CD4-positive, alpha-beta T cell treated with Interferon alpha-2 for 1 hour (primary cell): Measurements from ENCODE around the gene ITPR3.

Experiments used
- DNase-seq, 2 donors: peaks; one replicate each; pipeline ENCODE4 v3.0.0-alpha.2; 2020 to 2022

Gene ITPR3

DNA sequence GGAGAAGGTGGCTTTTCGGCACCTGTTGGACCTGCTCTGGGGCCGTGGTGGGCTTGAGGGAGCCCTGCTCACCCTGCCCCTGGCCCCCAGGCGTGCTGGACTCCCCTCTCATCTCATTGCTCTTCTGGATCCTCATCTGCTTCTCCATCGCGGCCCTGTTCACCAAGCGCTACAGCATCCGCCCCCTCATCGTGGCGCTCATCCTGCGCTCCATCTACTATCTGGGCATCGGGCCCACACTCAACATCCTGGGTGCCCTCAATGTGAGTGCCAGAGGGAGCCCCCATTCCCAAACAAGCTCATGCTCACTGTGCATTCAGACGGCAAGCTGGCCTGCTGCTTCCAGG is 68.0 kb downstream of the ITPR3 start:
- no peak for DNase-seq

GRCh38 chr6:33689879-33690278 is 68.8 kb downstream of the ITPR3 start:
- no peak for DNase-seq

- no peak for DNase-seq
Measured at GRCh38 chr6:33690766-33691165, 69.6 kb downstream of the ITPR3 start.

- no peak for DNase-seq
Measured at GRCh38 chr6:33691456-33692077, 70.4 kb downstream of the ITPR3 start.

DNA sequence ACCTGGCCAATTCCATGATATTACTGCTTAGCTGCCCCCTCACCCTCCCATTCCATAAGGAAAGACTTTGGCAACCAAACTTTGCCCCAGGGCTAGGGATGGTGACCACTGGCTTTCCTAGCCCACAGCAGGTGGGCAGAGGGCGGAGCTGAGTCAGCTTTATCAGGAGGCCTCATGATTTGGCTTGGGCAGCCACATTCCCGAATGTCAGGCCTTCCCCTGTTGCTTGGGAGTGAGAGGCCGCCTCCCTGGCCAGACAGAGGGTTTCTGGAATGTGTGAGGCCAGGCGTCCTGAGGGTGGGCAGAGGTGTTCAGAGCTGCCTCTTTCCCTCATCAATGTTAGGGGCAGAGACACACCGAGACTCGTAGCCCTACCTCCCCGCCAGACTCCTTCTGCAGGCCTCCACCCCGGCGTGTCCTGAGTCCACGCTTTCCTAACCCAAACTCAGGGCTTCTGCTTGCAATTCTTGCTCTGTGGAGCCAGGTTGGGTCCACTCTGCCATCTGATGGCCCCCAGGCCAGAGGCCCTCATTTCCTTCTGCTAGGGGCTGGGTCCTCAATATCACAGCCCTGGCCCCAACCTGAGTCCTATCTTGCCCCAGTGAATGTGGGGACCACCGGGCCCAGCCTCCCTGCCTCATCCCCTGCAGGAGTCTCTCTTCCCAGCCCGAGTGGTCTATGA is 71.1 kb downstream of the ITPR3 start:
- DNase-seq, result no peak

- DNase-seq, result peak; percentile 68 to 71
Measured at GRCh38 chr6:33692760-33693158, 71.6 kb downstream of the ITPR3 start.

DNA sequence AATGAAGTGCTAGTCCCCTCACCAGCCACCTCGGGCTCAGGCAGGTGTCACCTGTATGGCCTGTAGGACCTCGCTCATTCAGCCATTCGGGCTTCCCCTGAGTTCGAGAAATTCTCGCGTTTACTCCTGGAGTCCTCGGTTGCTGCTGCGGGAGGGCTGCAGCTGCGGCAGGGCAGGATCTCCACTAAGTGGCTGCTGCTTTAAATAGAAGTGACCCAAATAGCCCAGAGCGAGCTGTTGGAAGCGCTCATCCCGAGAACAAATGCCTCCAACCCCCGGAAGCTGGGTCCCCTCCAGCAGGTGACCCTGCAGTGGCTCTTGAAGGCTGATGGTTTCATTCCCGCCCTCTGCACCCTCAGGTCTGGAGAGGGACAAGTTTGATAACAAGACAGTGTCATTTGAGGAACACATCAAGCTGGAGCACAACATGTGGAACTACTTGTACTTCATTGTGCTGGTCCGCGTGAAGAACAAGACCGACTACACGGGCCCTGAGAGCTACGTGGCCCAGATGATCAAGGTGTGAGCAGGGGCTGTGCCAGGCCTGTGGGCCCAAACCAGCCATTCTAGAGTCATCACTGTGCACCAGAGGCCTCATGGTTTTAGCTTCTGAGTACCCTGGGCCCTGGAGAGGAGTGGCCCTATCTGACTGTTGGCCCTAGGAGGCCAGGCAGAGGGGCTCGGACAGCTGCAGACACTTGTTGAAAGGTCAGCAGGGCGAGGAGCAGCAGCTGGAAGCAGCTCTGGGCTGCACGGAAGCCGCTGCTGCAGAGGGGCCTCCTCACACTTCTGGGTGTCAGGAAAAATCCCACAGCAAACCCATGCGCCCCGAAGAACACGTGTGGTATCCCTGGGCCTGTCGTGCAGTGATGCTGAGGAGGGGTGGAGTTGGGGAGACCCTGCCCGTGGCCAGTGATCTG is 72.3 kb downstream of the ITPR3 start:
- no peak for DNase-seq

DNA sequence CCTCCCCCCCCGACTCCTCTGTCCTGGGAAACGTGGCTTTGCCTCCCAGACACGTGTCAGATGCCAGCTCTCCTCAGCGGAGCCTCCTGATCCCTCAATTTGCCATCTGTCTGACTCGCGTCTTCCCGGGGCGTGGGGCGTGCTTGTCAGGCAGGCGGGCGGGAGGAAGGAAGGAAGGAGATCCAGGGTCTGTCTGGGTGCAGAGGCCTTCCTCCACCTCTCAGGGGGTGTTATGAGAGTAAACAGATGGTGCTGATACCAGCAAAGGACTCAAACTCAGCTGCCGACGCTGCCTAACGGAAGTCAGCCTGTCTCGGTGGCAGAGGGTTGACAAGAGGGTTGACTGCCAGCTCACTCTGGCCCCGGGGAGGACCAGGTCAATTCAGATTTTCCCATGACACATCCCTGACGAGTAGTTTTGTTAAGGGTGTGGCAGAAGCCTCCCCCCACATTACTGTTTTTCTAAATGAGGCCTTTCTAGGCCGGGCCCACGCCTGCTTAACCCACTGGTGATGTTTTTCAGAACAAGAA is 73.3 kb downstream of the ITPR3 start:
- peak; percentile 40 to 61 for DNase-seq

- DNase-seq, result no peak
Measured at GRCh38 chr6:33694977-33695376, 73.9 kb downstream of the ITPR3 start.

- DNase-seq, result no peak
Measured at GRCh38 chr6:33695451-33695887, 74.3 kb downstream of the ITPR3 start.

DNA sequence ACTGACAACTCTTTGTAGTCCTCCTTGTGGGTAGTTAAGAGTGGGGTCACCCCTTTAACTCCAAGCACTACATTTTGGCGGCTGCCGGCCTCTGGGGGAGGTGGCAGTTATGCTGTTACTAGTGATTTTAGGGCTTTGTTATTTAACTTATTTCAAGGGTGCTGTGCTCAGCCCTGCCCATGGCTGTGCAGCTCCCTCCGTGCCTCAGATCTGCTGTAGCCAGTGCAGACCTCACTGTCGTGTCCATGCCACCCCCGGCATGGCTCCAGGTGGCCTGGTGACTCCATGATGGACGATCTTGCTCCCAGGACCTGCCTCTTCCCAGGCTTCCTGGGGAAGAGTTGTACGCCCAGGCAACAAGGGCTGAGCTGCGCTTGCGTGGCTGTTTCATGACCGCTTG is 75.0 kb downstream of the ITPR3 start:
- DNase-seq, result no peak

DNA sequence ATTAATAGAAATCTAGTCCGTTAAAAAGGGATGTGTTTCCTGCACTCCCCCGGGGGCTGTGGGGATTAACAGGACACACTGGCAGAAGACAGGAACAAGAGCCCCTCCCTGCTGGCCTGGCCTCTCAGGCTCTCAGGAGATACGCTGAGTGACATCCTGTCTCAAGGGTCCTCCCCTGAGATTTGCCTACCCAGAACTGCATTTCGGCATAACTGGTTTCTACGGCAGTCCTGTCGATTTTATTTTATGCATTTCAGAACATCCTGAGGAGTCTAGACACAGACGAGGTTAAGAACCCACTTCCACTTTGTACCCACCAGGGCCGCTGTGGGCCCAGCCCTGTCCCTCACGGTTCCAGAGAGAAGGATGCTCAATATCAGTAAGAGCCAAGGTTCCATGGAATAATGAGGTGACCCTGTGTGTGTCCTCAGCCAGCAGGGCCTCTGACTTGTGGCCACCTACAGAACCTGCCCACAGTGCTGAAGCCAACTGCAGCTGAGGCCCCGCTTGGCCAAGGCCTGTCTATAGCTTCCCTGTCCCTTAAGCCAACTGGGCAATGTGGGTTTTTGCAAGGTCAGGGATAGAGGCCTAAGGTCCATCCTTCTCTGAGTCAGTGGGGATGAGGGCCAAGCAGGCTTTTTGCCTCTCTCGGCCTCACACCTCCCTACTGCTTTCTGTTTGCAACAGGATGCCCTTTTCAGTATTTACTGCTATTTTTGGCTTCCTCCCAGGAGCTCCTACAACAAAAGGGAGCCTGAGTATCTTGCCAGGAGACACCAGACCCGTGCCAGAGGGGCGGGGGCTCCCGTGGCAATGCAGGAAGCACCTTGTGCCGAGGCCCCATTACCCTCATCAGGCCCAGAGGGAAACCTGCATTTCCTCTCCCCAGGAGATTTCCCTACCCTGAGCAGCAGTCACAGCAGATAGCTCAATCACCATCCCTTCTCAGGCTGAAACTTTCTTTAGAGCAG is 75.7 kb downstream of the ITPR3 start:
- peak; percentile 46 to 57 for DNase-seq

DNA sequence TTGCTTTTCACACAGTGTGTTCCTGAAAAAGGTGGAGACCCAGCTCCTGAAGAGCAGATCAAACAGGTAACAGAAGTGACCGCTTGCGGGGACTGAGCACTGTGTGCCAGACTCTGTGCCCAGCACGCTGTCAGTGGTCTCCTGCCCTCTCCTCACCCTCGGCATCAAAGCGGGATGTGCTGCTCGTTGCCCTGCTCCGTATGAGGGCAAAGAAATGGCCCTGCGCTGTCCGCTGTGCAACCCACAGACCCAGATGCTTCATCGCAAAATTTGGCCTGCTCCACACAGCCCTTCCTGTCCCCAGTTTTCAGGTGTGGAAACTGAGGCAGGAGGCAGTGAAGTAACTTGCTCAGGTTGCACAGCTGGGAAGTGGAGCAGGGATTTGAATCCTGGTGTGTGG is 76.7 kb downstream of the ITPR3 start:
- DNase-seq, result no peak

DNA sequence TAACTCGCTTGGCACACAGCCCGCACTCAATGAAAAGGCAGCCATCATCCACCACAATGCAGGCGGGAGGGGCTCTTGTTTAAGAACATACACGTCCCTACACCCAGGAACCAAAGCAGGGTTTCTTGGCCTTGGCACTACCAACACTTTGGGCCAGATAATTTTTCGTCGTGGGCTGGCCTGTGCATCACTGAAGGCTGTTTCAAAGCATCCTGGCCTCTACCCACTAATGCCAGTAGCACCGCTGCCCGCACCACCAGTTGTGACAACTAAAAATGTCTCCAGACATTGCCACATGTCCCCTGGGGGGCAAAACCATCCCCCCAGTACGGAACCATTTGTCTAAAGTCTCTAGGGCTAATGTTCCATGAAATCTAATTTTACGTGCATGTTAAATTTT is 77.4 kb downstream of the ITPR3 start:
- no peak for DNase-seq

GRCh38 chr6:33699131-33699530 is 78.0 kb downstream of the ITPR3 start:
- DNase-seq, result no peak

DNA sequence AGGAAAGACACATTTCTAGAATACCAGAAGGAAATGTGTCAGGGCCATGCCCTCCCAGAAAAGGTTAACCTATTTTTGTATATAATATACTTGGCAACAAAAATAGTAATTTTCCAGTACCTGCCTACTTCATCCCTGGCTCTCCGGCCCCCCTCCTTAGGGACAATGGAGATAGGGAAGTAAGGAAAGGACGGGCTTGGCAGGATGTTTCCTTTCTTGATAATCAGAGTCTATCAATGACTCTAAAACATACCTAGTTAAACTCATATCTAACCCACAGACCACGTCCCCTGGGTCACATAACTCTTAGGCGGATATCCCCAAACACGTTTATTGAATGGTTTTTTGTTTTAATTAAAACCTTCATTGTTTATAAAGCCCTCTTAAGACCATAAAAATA is 78.6 kb downstream of the ITPR3 start:
- DNase-seq, result no peak

- DNase-seq, result peak; percentile 72 to 77
Measured at GRCh38 chr6:33700391-33701050, 79.4 kb downstream of the ITPR3 start.

- DNase-seq, result peak; percentile 40 to 54
Measured at GRCh38 chr6:33702345-33702977, 81.3 kb downstream of the ITPR3 start.

- no peak for DNase-seq
Measured at GRCh38 chr6:33704215-33705066, 83.3 kb downstream of the ITPR3 start.

GRCh38 chr6:33705268-33705885 is 84.3 kb downstream of the ITPR3 start:
- no peak for DNase-seq
